HG02623 (cell line): ENCODE results near the gene NUDT8.

Source experiments
- ATAC-seq: cut with Tn5 transposase; IDR thresholded peaks from one replicate; pipeline ENCODE4 v1.9.1; 2021; ENCODE audit warnings: moderate library complexity; ENCODE audit not compliant: unreplicated experiment

The NUDT8 gene

GRCh38 chr11:67629386-67630227, at the start of gene NUDT8:
TSS of gene NUDT8 (minus strand) at chr11:67629937. CDS start at chr11:67629911, 26 bp downstream.
- peak; percentile 50 for ATAC-seq

- ATAC-seq: no peak
These were observed 45.5 kb upstream of the NUDT8 start for GRCh38 chr11:67675058-67675747.

DNA sequence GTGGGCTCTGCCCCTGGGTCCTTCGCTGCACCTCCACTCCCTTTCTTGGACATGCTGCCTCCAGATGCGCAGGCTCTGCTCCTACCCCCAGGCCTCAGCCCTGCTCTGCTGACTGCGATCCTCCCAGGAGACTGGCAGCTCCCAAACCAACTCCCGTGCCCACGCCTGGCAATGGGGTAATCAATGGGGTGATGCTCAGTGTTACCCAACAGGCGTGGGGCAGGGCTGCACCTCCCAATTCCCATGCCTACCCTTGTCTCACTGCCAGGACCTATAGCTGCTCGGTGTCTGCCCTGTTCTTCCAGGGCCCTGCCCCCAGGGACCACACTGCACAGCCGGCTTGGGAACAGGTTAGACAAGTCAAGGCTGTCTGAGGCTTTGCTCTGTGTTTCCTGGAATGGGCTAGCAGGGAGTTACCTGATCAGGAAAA, 44.7 kb upstream of the NUDT8 start, which contains the start of gene ALDH3B2:
Gene ALDH3B2 (minus strand): TSS at position 182 of the 430 bp plus-strand sequence. CDS start 7,688 bp downstream, outside the sequence.
- no peak for ATAC-seq

- ATAC-seq: no peak
These were observed 44.2 kb upstream of the NUDT8 start for GRCh38 chr11:67673902-67674301.

DNA sequence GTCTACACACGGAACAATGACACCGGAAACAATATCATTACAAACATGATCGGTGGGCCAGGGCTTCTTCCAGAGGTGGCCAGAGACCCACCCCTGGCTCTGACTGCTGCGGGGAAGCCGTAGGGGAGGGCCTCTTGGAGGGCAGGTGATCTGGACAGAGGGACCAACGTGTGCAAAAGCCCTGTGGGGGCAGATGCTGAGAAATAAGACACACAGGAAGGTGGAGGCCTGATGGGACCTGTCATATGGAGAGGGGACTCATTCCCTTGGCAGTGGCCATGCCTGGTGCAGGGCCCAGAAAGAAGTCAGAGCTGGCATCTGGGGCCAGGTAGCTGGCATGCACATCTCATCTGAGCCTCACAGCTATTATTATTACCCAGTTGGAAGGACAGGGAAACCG, 43.6 kb upstream of the NUDT8 start:
- no peak for ATAC-seq

GRCh38 chr11:67671211-67671520, 41.4 kb upstream of the NUDT8 start:
- no peak for ATAC-seq

GRCh38 chr11:67670316-67671210, 40.8 kb upstream of the NUDT8 start:
- no peak for ATAC-seq

DNA sequence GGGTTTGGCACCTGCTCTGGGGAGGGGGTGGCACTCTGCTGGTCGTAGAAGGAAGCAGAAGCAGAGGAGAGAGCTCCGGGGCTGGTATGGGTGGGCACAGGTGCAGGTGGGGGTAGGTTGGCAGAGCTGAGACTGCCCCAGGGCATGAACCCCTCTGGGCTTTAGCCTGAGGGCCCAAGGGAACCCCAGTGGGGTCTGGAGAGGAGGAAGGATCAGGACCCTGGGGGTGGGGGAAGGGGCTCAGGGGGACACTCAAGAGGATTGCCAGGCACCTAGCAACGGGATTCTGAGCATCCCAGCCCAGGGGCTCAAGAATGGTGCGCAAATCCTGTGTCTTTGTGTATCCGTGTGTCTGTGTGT, 38.4 kb upstream of the NUDT8 start:
- no peak for ATAC-seq

DNA sequence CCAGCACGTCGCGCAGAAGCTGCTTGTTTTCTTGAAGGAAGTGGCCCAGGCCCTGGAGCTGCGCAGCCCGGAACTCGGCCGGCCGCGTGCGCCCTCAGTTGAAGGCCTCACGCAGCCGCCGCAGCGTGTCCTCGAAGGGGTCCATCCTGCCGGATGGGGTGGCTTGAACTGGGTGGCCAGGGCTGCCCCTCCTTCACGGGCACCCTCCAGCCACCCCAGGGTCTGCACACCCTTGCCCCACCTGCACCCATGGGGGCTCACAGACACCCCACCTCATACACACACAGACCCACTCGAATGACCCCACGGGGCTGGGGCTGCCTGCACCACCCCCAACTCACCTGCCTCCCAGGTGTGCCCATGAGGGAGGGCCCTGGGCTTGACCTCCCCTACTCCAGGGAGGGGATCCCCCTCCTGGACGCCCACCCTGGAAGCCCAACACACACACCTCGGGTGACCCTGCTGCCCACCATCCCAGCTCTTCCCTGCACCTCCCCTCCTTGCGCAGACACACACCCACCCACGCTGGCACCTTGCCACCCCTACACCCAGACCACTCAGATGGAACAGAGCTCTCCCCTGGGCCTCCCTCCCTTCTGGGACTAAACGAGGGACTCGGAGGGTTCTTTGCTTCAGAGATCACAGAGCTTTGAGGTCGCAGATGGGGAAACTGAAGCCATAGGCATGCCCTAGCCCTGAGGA, 37.9 kb upstream of the NUDT8 start:
- no peak for ATAC-seq

GRCh38 chr11:67666676-67667489, 37.1 kb upstream of the NUDT8 start:
- ATAC-seq: no peak

- ATAC-seq: no peak
These were observed 36.5 kb upstream of the NUDT8 start for GRCh38 chr11:67666303-67666645.

DNA sequence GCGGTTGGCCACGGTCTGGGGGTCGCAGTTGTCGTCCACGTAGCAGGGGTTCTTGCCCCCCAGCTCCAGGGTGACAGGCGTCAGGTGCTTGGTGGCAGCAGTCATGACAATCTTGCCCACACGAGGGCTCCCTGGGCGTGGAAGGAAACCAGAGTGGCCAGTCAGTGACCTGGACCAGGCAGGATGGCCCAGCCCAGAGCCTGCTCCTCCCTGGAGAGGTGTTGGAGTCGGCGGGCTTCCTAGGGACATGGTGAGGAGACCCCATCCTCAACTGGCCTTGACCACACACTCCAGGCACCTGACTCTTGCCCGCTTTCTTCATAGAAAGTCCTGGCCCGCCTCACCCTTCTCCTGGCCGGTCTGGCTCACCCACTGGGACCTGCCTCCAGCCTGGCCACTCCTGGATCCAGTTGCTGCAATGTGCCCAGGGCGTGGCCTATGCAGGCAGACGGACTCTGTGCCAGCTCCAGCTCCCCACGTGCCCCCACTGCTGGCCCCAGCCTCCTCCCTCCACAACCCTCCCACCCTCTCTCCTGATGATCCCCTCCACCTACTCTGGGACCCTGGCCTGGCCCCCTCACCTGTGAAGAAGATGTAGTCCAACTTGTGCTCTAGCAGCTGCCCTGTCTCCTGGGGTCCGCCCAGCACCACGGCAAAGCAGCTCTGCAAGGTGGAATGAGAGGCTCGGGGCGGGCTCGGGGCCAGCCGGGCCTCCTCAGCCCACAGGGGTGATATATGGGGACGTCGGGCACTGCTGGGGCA, 36.0 kb upstream of the NUDT8 start:
- ATAC-seq: no peak

DNA sequence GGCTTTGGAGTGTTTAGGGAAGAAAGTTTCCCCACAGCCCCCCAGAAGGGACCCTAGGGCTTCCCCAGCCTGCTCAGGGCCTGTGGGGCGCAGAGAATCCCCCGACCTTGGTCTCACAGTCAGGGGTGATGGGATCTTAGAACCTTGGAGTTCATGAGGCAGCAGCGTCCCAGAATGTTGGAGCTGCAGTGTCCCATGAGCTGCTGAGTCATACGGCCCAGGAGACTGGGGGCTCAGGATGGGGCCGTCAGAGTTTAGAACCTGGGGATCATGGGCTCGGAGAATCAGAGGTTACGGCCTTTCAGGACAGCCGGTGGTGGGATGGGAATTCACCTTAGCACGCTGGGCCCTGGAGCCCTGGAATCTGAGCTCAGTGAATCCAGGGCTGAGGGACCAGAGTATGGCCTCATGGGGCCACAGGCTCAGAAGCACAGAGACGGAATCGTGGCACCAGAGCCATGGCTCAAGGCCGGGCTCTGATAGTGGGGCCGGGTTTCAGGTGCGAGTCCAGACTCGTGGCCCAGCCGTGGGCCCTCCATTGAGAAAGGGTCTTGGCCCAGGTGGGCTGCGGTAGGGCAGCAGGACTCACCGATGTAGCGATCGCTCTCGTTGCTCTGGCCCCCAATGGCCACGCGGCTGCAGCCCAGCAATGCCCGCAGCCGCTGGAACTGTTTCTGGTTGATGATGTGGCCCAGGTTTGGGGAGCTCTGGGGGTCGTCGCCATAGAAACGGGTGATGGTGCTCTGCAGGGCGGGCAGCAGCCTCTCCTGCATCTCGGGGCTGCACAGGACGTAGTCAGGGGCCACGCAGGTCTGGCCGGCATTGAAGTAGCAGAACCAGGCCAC, 35.2 kb upstream of the NUDT8 start:
- no peak for ATAC-seq

- no peak for ATAC-seq
These were observed 34.5 kb upstream of the NUDT8 start for GRCh38 chr11:67664213-67664585.

DNA sequence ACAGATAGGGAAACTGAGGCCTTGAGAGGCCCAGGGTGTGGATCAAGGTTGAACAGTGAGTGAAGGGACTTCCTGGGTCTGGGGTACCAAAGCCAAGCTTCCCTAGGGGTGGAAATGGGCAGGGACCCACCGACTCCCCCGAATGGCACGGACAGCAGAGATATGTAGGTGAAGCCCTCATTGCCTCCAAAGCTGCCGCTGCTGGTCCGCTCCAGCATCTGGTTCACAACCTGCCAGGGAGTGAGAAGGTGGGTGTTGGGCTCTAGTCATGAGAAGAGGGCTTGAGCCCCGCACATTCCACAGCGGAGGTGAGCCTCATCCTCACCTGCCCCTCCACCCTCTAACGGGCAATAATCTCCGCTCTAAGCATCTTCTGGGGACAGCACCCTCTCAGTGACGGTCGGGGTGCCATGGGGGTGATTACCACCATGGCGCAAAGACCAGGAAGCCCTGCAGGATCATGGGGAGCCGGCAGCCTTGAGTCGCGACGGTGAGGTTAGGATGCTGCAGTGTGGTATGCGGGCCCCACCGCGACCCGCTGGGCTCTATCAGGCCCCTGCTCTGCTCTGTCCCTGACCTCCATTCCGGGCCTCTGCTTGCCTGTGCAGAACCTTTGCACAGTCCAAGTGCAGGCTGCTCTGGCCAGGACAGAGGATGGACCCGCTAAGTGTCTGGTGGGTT, 33.9 kb upstream of the NUDT8 start:
- no peak for ATAC-seq

- no peak for ATAC-seq
These were observed 33.2 kb upstream of the NUDT8 start for GRCh38 chr11:67662835-67663531.

GRCh38 chr11:67662142-67662834, 32.6 kb upstream of the NUDT8 start:
- ATAC-seq: no peak
